Esophagus squamous epithelium (tissue), 4 donors: Measurements from ENCODE around the gene PSG6.
"Not testable (repeated sequence)": the region's sequence is repeated elsewhere in the genome, so short reads cannot be mapped to it uniquely, and the experiment has no call there.

Experiments
- POLR2A ChIP-seq, 4 donors: fragments of 450-650 bp; IDR thresholded peaks; one replicate each; pipeline ENCODE4 v1.6.1; 2017; ENCODE audit warnings: antibody characterized with exemption in 4 of 4, mild to moderate bottlenecking in 4 of 4, moderate library complexity in 3 of 4
- TF ChIP-seq, protein P1 (sequence below), 6 experiments: fragments of 450-650 bp in 4 of 6; fragments of 200-600 bp in 2 of 6; sonication (generic) in 2 of 6; IDR thresholded peaks; one replicate each; pipeline ENCODE4 v1.5.1; 2016 to 2019; ENCODE audit warnings: antibody characterized with exemption in 6 of 6, mild to moderate bottlenecking in 4 of 6, moderate library complexity in 4 of 6

DNA sequence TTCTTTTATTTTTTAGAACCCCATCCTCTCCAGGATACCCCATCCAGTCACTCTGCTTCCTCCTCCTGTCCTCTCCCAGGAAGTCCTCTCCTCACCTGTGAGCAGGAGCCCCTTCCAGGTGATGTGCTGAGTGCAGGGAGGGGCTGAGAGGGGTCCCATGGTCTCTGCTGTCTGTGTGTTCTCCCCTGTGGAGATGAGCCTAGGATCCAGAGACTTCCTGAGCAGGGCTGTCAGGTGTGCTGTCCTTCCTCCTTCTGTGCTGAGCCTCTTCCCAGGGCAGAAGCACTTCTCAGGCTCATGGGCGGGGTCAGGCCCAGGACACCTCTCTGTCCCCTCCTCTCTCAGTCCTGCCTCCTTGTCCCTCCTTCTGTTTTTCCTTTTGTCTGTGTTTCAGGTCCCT, at the start of gene PSG6:
- TF ChIP-seq POLR2A (IDR thresholded peaks at IDR 0.05), result not testable (repeated sequence)
- TF ChIP-seq, protein P1, sequence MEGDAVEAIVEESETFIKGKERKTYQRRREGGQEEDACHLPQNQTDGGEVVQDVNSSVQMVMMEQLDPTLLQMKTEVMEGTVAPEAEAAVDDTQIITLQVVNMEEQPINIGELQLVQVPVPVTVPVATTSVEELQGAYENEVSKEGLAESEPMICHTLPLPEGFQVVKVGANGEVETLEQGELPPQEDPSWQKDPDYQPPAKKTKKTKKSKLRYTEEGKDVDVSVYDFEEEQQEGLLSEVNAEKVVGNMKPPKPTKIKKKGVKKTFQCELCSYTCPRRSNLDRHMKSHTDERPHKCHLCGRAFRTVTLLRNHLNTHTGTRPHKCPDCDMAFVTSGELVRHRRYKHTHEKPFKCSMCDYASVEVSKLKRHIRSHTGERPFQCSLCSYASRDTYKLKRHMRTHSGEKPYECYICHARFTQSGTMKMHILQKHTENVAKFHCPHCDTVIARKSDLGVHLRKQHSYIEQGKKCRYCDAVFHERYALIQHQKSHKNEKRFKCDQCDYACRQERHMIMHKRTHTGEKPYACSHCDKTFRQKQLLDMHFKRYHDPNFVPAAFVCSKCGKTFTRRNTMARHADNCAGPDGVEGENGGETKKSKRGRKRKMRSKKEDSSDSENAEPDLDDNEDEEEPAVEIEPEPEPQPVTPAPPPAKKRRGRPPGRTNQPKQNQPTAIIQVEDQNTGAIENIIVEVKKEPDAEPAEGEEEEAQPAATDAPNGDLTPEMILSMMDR (IDR thresholded peaks at IDR 0.05), result not testable (repeated sequence)
